Limb (tissue), 2 donors: ENCODE measurements around the gene IQSEC2.

Source experiments
- DNase-seq, 2 donors: peaks; one replicate each; pipeline ENCODE4 v3.0.0-alpha.2; 2016; ENCODE audit errors: extremely low spot score in 2 of 2

IQSEC2 gene

GRCh38 chrX:53268173-53268572, 13.2 kb downstream of the IQSEC2 start:
- no peak for DNase-seq

- no peak for DNase-seq
These were observed 14.5 kb downstream of the IQSEC2 start for GRCh38 chrX:53266914-53267313.

GRCh38 chrX:53265771-53266574, 15.4 kb downstream of the IQSEC2 start:
- DNase-seq, result no peak

GRCh38 chrX:53263597-53264094, 17.7 kb downstream of the IQSEC2 start:
- no peak for DNase-seq

- DNase-seq, result no peak
These were observed 18.4 kb downstream of the IQSEC2 start for GRCh38 chrX:53262918-53263394.

GRCh38 chrX:53262189-53262917, 19.0 kb downstream of the IQSEC2 start:
- DNase-seq, result no peak

- no peak for DNase-seq
These were observed 19.9 kb downstream of the IQSEC2 start for GRCh38 chrX:53261355-53261972.

GRCh38 chrX:53260836-53261235, 20.5 kb downstream of the IQSEC2 start:
- no peak for DNase-seq

- DNase-seq, result no peak
These were observed 23.5 kb downstream of the IQSEC2 start for GRCh38 chrX:53257670-53258423.

- DNase-seq, result no peak
These were observed 24.2 kb downstream of the IQSEC2 start for GRCh38 chrX:53257166-53257565.

- DNase-seq, result no peak
These were observed 24.8 kb downstream of the IQSEC2 start for GRCh38 chrX:53256446-53257041.

- DNase-seq, result no peak
These were observed 25.6 kb downstream of the IQSEC2 start for GRCh38 chrX:53255738-53256191.

- DNase-seq, result no peak
These were observed 26.6 kb downstream of the IQSEC2 start for GRCh38 chrX:53254570-53255461.

GRCh38 chrX:53253293-53254020, 27.9 kb downstream of the IQSEC2 start:
- DNase-seq, result no peak

- no peak for DNase-seq
These were observed 30.1 kb downstream of the IQSEC2 start for GRCh38 chrX:53251307-53251706.

- DNase-seq, result no peak
These were observed 30.8 kb downstream of the IQSEC2 start for GRCh38 chrX:53250556-53250955.

GRCh38 chrX:53249408-53250042, 31.9 kb downstream of the IQSEC2 start:
- DNase-seq, result no peak

- no peak for DNase-seq
These were observed 33.5 kb downstream of the IQSEC2 start for GRCh38 chrX:53247928-53248327.

- DNase-seq, result no peak
These were observed 35.2 kb downstream of the IQSEC2 start for GRCh38 chrX:53246231-53246630.
